GM12878 (cell line): ENCODE results near the gene DDAH1. TPM values are rescaled to one million over a fixed set of nuclear protein-coding genes. Genes with fewer than 3 reads are reported as not detected.

Source experiments
- ATAC-seq: fragments of 200-7000 bp; cut with Tn5 transposase; 3 replicates; pipeline ENCODE4 v1.9.1; 2020; ENCODE audit warnings: mild to moderate bottlenecking, moderate library complexity
- BruUV-seq: library from RNA; stranded (reverse); fragments of 400-500 nt; replicated peaks from 2 replicates; lab custom pipeline; 2021; lab: Mats Ljungman, UMichigan
- CTCF ChIA-PET: fragments of 300-600 bp; sonication (Branson Sonifier 250); formaldehyde crosslinking; extraction: SDS; loops from one replicate; lab custom pipeline; 2021; ENCODE audit warnings: inconsistent platforms; lab: Yijun Ruan, JAX
- POLR2A ChIA-PET: fragments of 350-600 bp; formaldehyde crosslinking; extraction: SDS; loops from one replicate; lab custom pipeline; 2021; ENCODE audit warnings: inconsistent platforms; lab: Charles Lee
- RAD21 ChIA-PET: fragments of 300-600 bp; sonication (Branson Sonifier 250); formaldehyde crosslinking; loops from one replicate; lab custom pipeline; 2023; ENCODE audit warnings: antibody characterized with exemption; ENCODE audit not compliant: unreplicated experiment; lab: Charles Lee
- SMC1A ChIA-PET: fragments of 300-600 bp; sonication (Branson Sonifier 250); formaldehyde crosslinking; loops from one replicate; lab custom pipeline; 2023; ENCODE audit not compliant: unreplicated experiment, uncharacterized antibody; lab: Charles Lee
- DNase-seq: peaks from one replicate; pipeline ENCODE4 v3.0.0-alpha.2; 2011; ENCODE audit warnings: low read depth, low spot score
- FAIRE-seq: peaks from 3 replicates; lab custom pipeline; 2011; peaks lifted over from hg19 to GRCh38; lab: Jason Lieb, UNC
- H2AFZ ChIP-seq: 2 replicates; pipeline ENCODE4 v1.6.0; 2011; ENCODE audit warnings: low read depth, low read length, control low read depth; ENCODE audit not compliant: control insufficient read depth
- H3K27ac ChIP-seq: 2 replicates; pipeline ENCODE4 v1.5.1; 2011; ENCODE audit warnings: control low read depth; ENCODE audit not compliant: control insufficient read depth, insufficient read depth
- H3K27me3 ChIP-seq, 2 experiments: replicated peaks in 1 of 2; 2 replicates each; pipeline versions ENCODE4 v1.6.0 to v1.6.1; 2011; ENCODE audit warnings: low read length in 1 of 2; ENCODE audit not compliant: control insufficient read depth in 2 of 2, insufficient read depth in 2 of 2
- H3K36me3 ChIP-seq, 2 experiments: 2 replicates each; pipeline ENCODE4 v1.5.1; 2011; ENCODE audit warnings: low read length in 1 of 2; ENCODE audit not compliant: control insufficient read depth in 2 of 2, insufficient read depth in 2 of 2
- H3K4me1 ChIP-seq: 2 replicates; pipeline ENCODE4 v1.6.1; 2011; ENCODE audit warnings: mild to moderate bottlenecking, low read length, moderate library complexity, mixed read lengths; ENCODE audit not compliant: control insufficient read depth, insufficient read depth
- H3K4me2 ChIP-seq: 2 replicates; pipeline ENCODE4 v1.6.0; 2011; ENCODE audit warnings: control low read depth; ENCODE audit not compliant: control insufficient read depth, insufficient read depth
- H3K4me3 ChIP-seq: fragments of 200-600 bp; sonication (generic); 2 replicates; pipeline ENCODE4 v1.5.1; 2016
- H3K79me2 ChIP-seq: 2 replicates; pipeline ENCODE4 v1.6.0; 2011; ENCODE audit warnings: low read length; ENCODE audit not compliant: control insufficient read depth, insufficient read depth
- H3K9ac ChIP-seq: 2 replicates; pipeline ENCODE4 v1.8.0; 2011; ENCODE audit warnings: low read length, control low read depth, mixed read lengths; ENCODE audit not compliant: control insufficient read depth, insufficient read depth
- H3K9me3 ChIP-seq: replicated peaks from 3 replicates; pipeline ENCODE4 v1.5.1; 2011; ENCODE audit warnings: mild to moderate bottlenecking, low read length; ENCODE audit not compliant: control insufficient read depth, insufficient read depth
- H4K20me1 ChIP-seq: 2 replicates; pipeline ENCODE4 v1.6.0; 2011; ENCODE audit not compliant: control insufficient read depth, insufficient read depth
- BCL11A ChIP-seq: IDR thresholded peaks from 2 replicates; pipeline ENCODE4 v1.6.1; 2011; ENCODE audit warnings: low read depth, low read length
- DPF2 ChIP-seq: fragments of 450-650 bp; IDR thresholded peaks from 2 replicates; pipeline ENCODE4 v1.6.1; 2017; ENCODE audit warnings: mild to moderate bottlenecking
- EZH2 ChIP-seq: IDR thresholded peaks from 2 replicates; pipeline ENCODE4 v1.6.1; 2012; ENCODE audit warnings: low read depth, mild to moderate bottlenecking, control low read depth, inconsistent platforms, low read length, borderline replicate concordance; ENCODE audit not compliant: control insufficient read depth
- FOS ChIP-seq: IDR thresholded peaks from 3 replicates; pipeline ENCODE4 v1.6.1; 2011; ENCODE audit warnings: borderline replicate concordance; ENCODE audit not compliant: insufficient read length; ENCODE audit errors: extremely low read depth
- FOXM1 ChIP-seq: IDR thresholded peaks from 2 replicates; pipeline ENCODE4 v1.6.1; 2012; ENCODE audit warnings: low read depth, mild to moderate bottlenecking, inconsistent platforms, low read length, moderate library complexity
- HDAC2 ChIP-seq: fragments of 200-600 bp; sonication (generic); IDR thresholded peaks from 2 replicates; pipeline ENCODE4 v1.6.1; 2017
- MEF2B ChIP-seq: fragments of 450-650 bp; IDR thresholded peaks from 2 replicates; pipeline ENCODE4 v1.6.1; 2018; ENCODE audit warnings: mild to moderate bottlenecking, moderate library complexity; ENCODE audit not compliant: partially characterized antibody, poor library complexity, severe bottlenecking
- NFXL1 ChIP-seq: fragments of 450-650 bp; IDR thresholded peaks from 2 replicates; pipeline ENCODE4 v1.6.1; 2017; ENCODE audit warnings: antibody characterized with exemption, mild to moderate bottlenecking, borderline replicate concordance
- NFYA ChIP-seq: IDR thresholded peaks from 2 replicates; pipeline ENCODE4 v1.6.1; 2011; ENCODE audit warnings: low read depth, mild to moderate bottlenecking, low read length, improper control_type of control experiment, borderline replicate concordance
- PAX8 ChIP-seq: fragments of 450-650 bp; IDR thresholded peaks from 2 replicates; pipeline ENCODE4 v1.6.1; 2017; ENCODE audit warnings: mild to moderate bottlenecking, moderate library complexity
- RAD21 ChIP-seq: IDR thresholded peaks from 2 replicates; pipeline ENCODE4 v1.6.1; 2011; ENCODE audit warnings: mild to moderate bottlenecking, low read depth, low read length, moderate library complexity; ENCODE audit not compliant: insufficient read depth
- RAD51 ChIP-seq: fragments of 450-650 bp; IDR thresholded peaks from 2 replicates; pipeline ENCODE4 v1.6.1; 2016; ENCODE audit warnings: moderate library complexity, mild to moderate bottlenecking, inconsistent platforms
- RFX5 ChIP-seq: IDR thresholded peaks from 2 replicates; pipeline ENCODE4 v1.6.1; 2011; ENCODE audit warnings: low read depth, low read length, improper control_type of control experiment
- SMAD1 ChIP-seq: fragments of 450-650 bp; IDR thresholded peaks from 2 replicates; pipeline ENCODE4 v1.6.1; 2018; ENCODE audit warnings: mild to moderate bottlenecking, low read depth; ENCODE audit not compliant: partially characterized antibody
- WGBS: methylation state at CpG from one replicate; pipeline ENCODE4 v1.1.6; 2016; ENCODE audit warnings: low lambda C conversion rate; ENCODE audit not compliant: insufficient replicate concordance, insufficient coverage; ENCODE audit errors: missing lambda C conversion rate; 5-methylcytosine and 5-hydroxymethylcytosine counted together
- in situ Hi-C: fragments of 300-500 bp; cut with MboI; formaldehyde crosslinking; loops from 9 replicates; pipeline ENCODE4 v1.14.3; 2018; ENCODE audit warnings: mixed read lengths
- intact Hi-C: fragments of 100-400 bp; cut with micrococcal nuclease; formaldehyde crosslinking; loops from one replicate; pipeline ENCODE4 v1.14.2; 2022; ENCODE audit not compliant: unreplicated experiment
- polyA plus RNA-seq, 11 experiments: library from polyadenylated mRNA; depleted of rRNA in 4 of 11; unstranded in 6 of 11; stranded (reverse) in 5 of 11; fragments of >200 nt; fragmentation: Nextera tagmentation in 4 of 11; fragmentation: Illumina TruSeq in 1 of 11; extraction: Ambion mirVana in 4 of 11; extraction: Trizol in 1 of 11; gene quantifications; 1 replicate in 1 of 11; 2 replicates in 10 of 11; pipeline versions ENCODE4 v1.2.1 to v1.2.3, GENCODE V29; 2011 to 2016; ENCODE audit warnings: inconsistent platforms in 2 of 11, missing spikeins in 2 of 11, low read depth in 1 of 11
- total RNA-seq, 4 experiments: library from RNA; depleted of rRNA in 3 of 4; stranded (reverse); fragments of >200 nt in 3 of 4; fragmentation: Illumina TruSeq in 1 of 4; extraction: Trizol in 1 of 4; gene quantifications; 2 replicates each; pipeline versions ENCODE4 v1.2.1 to v1.2.3, GENCODE V29; 2013 to 2021
- TF ChIP-seq, protein P1 (sequence below): fragments of 450-650 bp; IDR thresholded peaks from 2 replicates; pipeline ENCODE4 v1.6.1; 2018; ENCODE audit warnings: borderline replicate concordance, mild to moderate bottlenecking; ENCODE audit not compliant: partially characterized antibody
- TF ChIP-seq, protein P2 (sequence below): fragments of 450-650 bp; IDR thresholded peaks from 2 replicates; pipeline ENCODE4 v1.6.1; 2017; ENCODE audit warnings: mild to moderate bottlenecking
- TF ChIP-seq, protein P3 (sequence below), 3 experiments: IDR thresholded peaks in 2 of 3; conservative IDR thresholded peaks in 1 of 3; 2 replicates each; pipeline ENCODE4 v1.5.1; 2011; ENCODE audit warnings: low read depth in 3 of 3, low read length in 3 of 3, mild to moderate bottlenecking in 3 of 3, control low read depth in 2 of 3, moderate library complexity in 2 of 3, inconsistent platforms in 1 of 3, mixed read lengths in 1 of 3; ENCODE audit not compliant: control insufficient read depth in 2 of 3, insufficient read depth in 1 of 3; ENCODE audit errors: extremely low read depth in 1 of 3

DDAH1 gene
- total and polyA plus RNA-seq, 10 of the 15 experiments (the other 5 are each of a cell fraction or from before 2014, with no cell fraction given), result 0.07 to 0.88 (median 0.27) TPM; not detected in 6

DNA sequence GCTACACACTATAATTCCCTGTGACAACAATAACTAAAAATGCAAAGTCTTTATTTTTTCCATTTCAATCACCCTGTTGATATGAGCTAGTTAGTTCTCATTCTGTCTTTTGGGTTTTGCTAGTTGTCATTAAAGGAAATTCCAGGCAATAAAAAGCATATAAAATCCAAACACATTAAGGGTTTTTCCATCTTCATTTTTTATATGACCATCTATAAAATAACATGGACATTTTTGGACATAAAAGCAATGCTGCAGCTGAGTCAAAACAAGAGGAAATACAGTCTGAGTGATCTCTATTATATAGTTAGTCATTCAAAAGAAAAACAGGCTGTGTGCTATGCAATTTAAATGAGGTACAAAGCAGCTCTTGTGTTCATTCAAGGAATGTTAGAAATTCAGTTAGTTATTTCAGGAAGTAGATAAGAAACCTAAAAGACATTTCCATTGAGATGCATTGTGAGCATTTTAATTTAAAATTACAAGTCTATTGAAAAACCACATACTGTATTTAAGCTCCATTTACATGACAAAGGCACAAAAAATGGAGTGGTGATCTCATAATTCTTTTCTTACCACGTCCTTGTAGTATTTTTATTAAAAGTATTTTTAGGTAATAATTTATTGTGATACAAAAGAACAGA, 121.2 kb downstream of the DDAH1 start:
- no peak for ATAC-seq
- no peak for FAIRE-seq
- Histone ChIP-seq H4K20me1 (no peaks in the 10 kb centered on the region), H2AFZ (no peak overlapping the region), H3K4me2 (no peak overlapping the region), H3K36me3 (no peaks in the 10 kb centered on the region), H3K4me1 (no peaks in the 10 kb centered on the region), H3K27me3 (no peaks in the 10 kb centered on the region; a peak in 1 of 4 replicates), H3K79me2 (no peaks in the 10 kb centered on the region), H3K9me3 (no peaks in the 10 kb centered on the region), H3K9ac (no peak overlapping the region), H3K4me3 (no peak overlapping the region), H3K27ac (no peak overlapping the region)
- ChIA-PET POLR2A (interaction anchor here (0.6 kb wide), 1 partner anchor 85 kb away, joined by 3 read pairs; no protein-coding TSS in a partner anchor), SMC1A (interaction anchor here (0.6 to 0.8 kb wide), 2 partner anchors 41 to 229 kb away, joined by 3 read pairs; no protein-coding TSS in a partner anchor), CTCF (interaction anchor here (0.6 to 1.2 kb wide), 5 partner anchors 33 to 675 kb away, joined by 3 read pairs; no protein-coding TSS in a partner anchor), RAD21 (interaction anchor here (0.6 kb wide), 1 partner anchor 422 kb away, joined by 3 read pairs; no protein-coding TSS in a partner anchor)
- no peak for DNase-seq
- in situ Hi-C loops (no loop called here), intact Hi-C loops (no loop called here)
- TF ChIP-seq, protein P1, sequence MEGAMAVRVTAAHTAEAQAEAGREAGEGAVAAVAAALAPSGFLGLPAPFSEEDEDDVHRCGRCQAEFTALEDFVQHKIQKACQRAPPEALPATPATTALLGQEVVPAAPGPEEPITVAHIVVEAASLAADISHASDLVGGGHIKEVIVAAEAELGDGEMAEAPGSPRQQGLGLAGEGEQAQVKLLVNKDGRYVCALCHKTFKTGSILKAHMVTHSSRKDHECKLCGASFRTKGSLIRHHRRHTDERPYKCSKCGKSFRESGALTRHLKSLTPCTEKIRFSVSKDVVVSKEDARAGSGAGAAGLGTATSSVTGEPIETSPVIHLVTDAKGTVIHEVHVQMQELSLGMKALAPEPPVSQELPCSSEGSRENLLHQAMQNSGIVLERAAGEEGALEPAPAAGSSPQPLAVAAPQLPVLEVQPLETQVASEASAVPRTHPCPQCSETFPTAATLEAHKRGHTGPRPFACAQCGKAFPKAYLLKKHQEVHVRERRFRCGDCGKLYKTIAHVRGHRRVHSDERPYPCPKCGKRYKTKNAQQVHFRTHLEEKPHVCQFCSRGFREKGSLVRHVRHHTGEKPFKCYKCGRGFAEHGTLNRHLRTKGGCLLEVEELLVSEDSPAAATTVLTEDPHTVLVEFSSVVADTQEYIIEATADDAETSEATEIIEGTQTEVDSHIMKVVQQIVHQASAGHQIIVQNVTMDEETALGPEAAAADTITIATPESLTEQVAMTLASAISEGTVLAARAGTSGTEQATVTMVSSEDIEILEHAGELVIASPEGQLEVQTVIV, result no peak
- TF ChIP-seq RAD21, result no peak
- no peak for TF ChIP-seq RFX5
- no peak for TF ChIP-seq BCL11A
- no peak for TF ChIP-seq MEF2B
- no peak for TF ChIP-seq NFXL1
- no peak for TF ChIP-seq PAX8
- no peak for TF ChIP-seq DPF2
- TF ChIP-seq FOXM1, result no peak
- TF ChIP-seq, protein P2, sequence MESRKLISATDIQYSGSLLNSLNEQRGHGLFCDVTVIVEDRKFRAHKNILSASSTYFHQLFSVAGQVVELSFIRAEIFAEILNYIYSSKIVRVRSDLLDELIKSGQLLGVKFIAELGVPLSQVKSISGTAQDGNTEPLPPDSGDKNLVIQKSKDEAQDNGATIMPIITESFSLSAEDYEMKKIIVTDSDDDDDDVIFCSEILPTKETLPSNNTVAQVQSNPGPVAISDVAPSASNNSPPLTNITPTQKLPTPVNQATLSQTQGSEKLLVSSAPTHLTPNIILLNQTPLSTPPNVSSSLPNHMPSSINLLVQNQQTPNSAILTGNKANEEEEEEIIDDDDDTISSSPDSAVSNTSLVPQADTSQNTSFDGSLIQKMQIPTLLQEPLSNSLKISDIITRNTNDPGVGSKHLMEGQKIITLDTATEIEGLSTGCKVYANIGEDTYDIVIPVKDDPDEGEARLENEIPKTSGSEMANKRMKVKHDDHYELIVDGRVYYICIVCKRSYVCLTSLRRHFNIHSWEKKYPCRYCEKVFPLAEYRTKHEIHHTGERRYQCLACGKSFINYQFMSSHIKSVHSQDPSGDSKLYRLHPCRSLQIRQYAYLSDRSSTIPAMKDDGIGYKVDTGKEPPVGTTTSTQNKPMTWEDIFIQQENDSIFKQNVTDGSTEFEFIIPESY, result no peak
- no peak for TF ChIP-seq HDAC2
- TF ChIP-seq RAD51, result no peak
- no peak for TF ChIP-seq SMAD1
- TF ChIP-seq, protein P3, sequence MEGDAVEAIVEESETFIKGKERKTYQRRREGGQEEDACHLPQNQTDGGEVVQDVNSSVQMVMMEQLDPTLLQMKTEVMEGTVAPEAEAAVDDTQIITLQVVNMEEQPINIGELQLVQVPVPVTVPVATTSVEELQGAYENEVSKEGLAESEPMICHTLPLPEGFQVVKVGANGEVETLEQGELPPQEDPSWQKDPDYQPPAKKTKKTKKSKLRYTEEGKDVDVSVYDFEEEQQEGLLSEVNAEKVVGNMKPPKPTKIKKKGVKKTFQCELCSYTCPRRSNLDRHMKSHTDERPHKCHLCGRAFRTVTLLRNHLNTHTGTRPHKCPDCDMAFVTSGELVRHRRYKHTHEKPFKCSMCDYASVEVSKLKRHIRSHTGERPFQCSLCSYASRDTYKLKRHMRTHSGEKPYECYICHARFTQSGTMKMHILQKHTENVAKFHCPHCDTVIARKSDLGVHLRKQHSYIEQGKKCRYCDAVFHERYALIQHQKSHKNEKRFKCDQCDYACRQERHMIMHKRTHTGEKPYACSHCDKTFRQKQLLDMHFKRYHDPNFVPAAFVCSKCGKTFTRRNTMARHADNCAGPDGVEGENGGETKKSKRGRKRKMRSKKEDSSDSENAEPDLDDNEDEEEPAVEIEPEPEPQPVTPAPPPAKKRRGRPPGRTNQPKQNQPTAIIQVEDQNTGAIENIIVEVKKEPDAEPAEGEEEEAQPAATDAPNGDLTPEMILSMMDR (IDR thresholded peaks at IDR 0.05 in 2 of 3, conservative IDR thresholded peaks at IDR 0.05 in 1 of 3; ENCODE audit: control insufficient read depth in 2 of 3, extremely low read depth in 1 of 3, insufficient read depth in 1 of 3, low read depth in 3 of 3, low read length in 3 of 3), result no peak
- TF ChIP-seq NFYA, result no peak
- no peak for TF ChIP-seq EZH2
- TF ChIP-seq FOS, result no peak
- no TSS peak for BruUV-seq
- 0% methylated on average over 1 of the region's 1 CpG for WGBS
